CD14-positive monocyte (primary cell): Measurements from ENCODE around the gene MISP3. TPM values are rescaled to one million over a fixed set of nuclear protein-coding genes. Genes with fewer than 3 reads are reported as not detected.

ENCODE experiments used
- DNase-seq, 3 donors: peaks; one replicate each; pipeline ENCODE4 v3.0.0-alpha.2; 2011 to 2022
- H2AFZ ChIP-seq: 2 replicates; pipeline ENCODE4 v1.6.0; 2012; ENCODE audit warnings: mild to moderate bottlenecking, low read depth, low read length, inconsistent platforms; ENCODE audit not compliant: insufficient read depth, poor library complexity, severe bottlenecking
- H3K27ac ChIP-seq, 2 donors: 1 replicate in 1 of 2; 2 replicates in 1 of 2; pipeline ENCODE4 v1.5.1; 2012 to 2013; ENCODE audit warnings: low read length in 2 of 2, control low read depth in 1 of 2, inconsistent platforms in 1 of 2, low read depth in 1 of 2, mild to moderate bottlenecking in 1 of 2
- H3K27me3 ChIP-seq, 2 donors: one replicate each; pipeline versions ENCODE4 v1.6.0 to v1.6.1; 2011 to 2013; ENCODE audit warnings: low read length in 2 of 2; ENCODE audit not compliant: control insufficient read depth in 2 of 2, insufficient read depth in 2 of 2
- H3K36me3 ChIP-seq, 2 donors: replicated peaks in 1 of 2; 1 replicate in 1 of 2; 2 replicates in 1 of 2; pipeline versions ENCODE4 v1.5.1 to v1.6.1; 2012 to 2013; ENCODE audit warnings: low read length in 2 of 2, control low read depth in 1 of 2, inconsistent platforms in 1 of 2, mild to moderate bottlenecking in 1 of 2; ENCODE audit not compliant: insufficient read depth in 2 of 2, control insufficient read depth in 1 of 2
- H3K4me1 ChIP-seq, 2 donors: 1 replicate in 1 of 2; 2 replicates in 1 of 2; pipeline versions ENCODE4 v1.5.1 to v1.6.1; 2012 to 2013; ENCODE audit warnings: low read length in 2 of 2, control low read depth in 1 of 2, inconsistent platforms in 1 of 2, mild to moderate bottlenecking in 1 of 2, moderate library complexity in 1 of 2; ENCODE audit not compliant: insufficient read depth in 2 of 2, control insufficient read depth in 1 of 2
- H3K4me2 ChIP-seq: replicated peaks from 2 replicates; pipeline ENCODE3; 2012; ENCODE audit warnings: low read length, moderate library complexity, mild to moderate bottlenecking; ENCODE audit not compliant: poor library complexity, severe bottlenecking; ENCODE audit errors: extremely low read depth
- H3K4me3 ChIP-seq, 3 experiments: fragments of 200-600 bp in 1 of 3; sonication (generic) in 1 of 3; replicated peaks in 1 of 3; 1 replicate in 2 of 3; 2 replicates in 1 of 3; pipeline ENCODE4 v1.5.1; 2011 to 2013; ENCODE audit warnings: low read length in 3 of 3, mild to moderate bottlenecking in 3 of 3, control low read depth in 2 of 3, low read depth in 2 of 3, inconsistent platforms in 1 of 3, moderate library complexity in 1 of 3
- H3K79me2 ChIP-seq: 2 replicates; pipeline ENCODE4 v1.6.0; 2012; ENCODE audit warnings: mild to moderate bottlenecking, control low read depth, inconsistent platforms, low read length, moderate library complexity; ENCODE audit not compliant: insufficient read depth
- H3K9ac ChIP-seq: 2 replicates; pipeline ENCODE4 v1.6.0; 2017; ENCODE audit warnings: low read length, mild to moderate bottlenecking; ENCODE audit not compliant: insufficient read depth, poor library complexity, severe bottlenecking
- H3K9me3 ChIP-seq, 2 donors: replicated peaks in 1 of 2; 1 replicate in 1 of 2; 2 replicates in 1 of 2; pipeline versions ENCODE4 v1.5.1 to v1.6.1; 2012 to 2013; ENCODE audit warnings: low read length in 2 of 2, control low read depth in 1 of 2; ENCODE audit not compliant: control insufficient read depth in 1 of 2, insufficient read depth in 1 of 2
- H4K20me1 ChIP-seq: 2 replicates; pipeline ENCODE4 v1.6.0; 2012; ENCODE audit warnings: mild to moderate bottlenecking, low read length, control low read depth, moderate library complexity; ENCODE audit not compliant: insufficient read depth
- H3K27ac Mint-ChIP-seq, 7 donors: one replicate each; pipeline ENCODE4 v1.8.0; 2020; ENCODE audit warnings: mild to moderate bottlenecking in 7 of 7, mixed read lengths in 7 of 7, moderate library complexity in 6 of 7, inconsistent platforms in 2 of 7
- H3K27me3 Mint-ChIP-seq, 3 donors: one replicate each; pipeline ENCODE4 v1.8.0; 2021 to 2022; ENCODE audit warnings: low read depth in 3 of 3, mild to moderate bottlenecking in 3 of 3, mixed read lengths in 3 of 3, moderate library complexity in 3 of 3, inconsistent platforms in 1 of 3
- H3K36me3 Mint-ChIP-seq, 2 donors: one replicate each; pipeline ENCODE4 v1.8.0; 2020; ENCODE audit warnings: mixed read lengths in 2 of 2, inconsistent platforms in 1 of 2, mild to moderate bottlenecking in 1 of 2
- H3K4me1 Mint-ChIP-seq: one replicate; pipeline ENCODE4 v1.8.0; 2020; ENCODE audit warnings: mild to moderate bottlenecking, mixed read lengths
- H3K4me3 Mint-ChIP-seq, 2 donors: one replicate each; pipeline ENCODE4 v1.8.0; 2020; ENCODE audit warnings: mild to moderate bottlenecking in 2 of 2, mixed read lengths in 2 of 2, moderate library complexity in 1 of 2
- H3K9me3 Mint-ChIP-seq, 7 donors: one replicate each; pipeline ENCODE4 v1.8.0; 2020 to 2022; ENCODE audit warnings: mixed read lengths in 7 of 7, mild to moderate bottlenecking in 6 of 7, moderate library complexity in 6 of 7, inconsistent platforms in 2 of 7
- CTCF ChIP-seq: fragments of 200-600 bp; IDR thresholded peaks from one replicate; pipeline ENCODE4 v1.8.0; 2022; ENCODE audit warnings: antibody characterized with exemption, mild to moderate bottlenecking
- WGBS: methylation state at CpG from one replicate; pipeline ENCODE4 v1.1.5; 2013; ENCODE audit warnings: missing lambda C conversion rate; ENCODE audit not compliant: insufficient coverage; 5-methylcytosine and 5-hydroxymethylcytosine counted together
- intact Hi-C, 2 donors: fragments of 100-400 bp; cut with micrococcal nuclease; formaldehyde crosslinking; loops; one replicate each; pipeline versions ENCODE4 v1.15.0 to v1.15.1; 2023
- polyA plus RNA-seq, 3 donors: library from polyadenylated mRNA; depleted of rRNA in 1 of 3; unstranded in 2 of 3; stranded (reverse) in 1 of 3; fragments of 300-500 nt in 2 of 3; fragments of >200 nt in 1 of 3; fragmentation: Illumina TruSeq in 2 of 3; gene quantifications; 1 replicate in 2 of 3; 2 replicates in 1 of 3; pipeline ENCODE4 v1.2.3, GENCODE V29; 2012 to 2021

The MISP3 gene
- polyA plus RNA-seq, 3 donors: 0.42 to 0.77 (median 0.52) TPM

GRCh38 chr19:14089662-14090508, 17.3 kb downstream of the MISP3 start:
- peak in 2 of 3 donors; percentile 27 to 51 for DNase-seq
- peak overlapping the region; percentile 80 to 84 for H3K4me3 Mint-ChIP-seq
- H3K9ac ChIP-seq: peak overlapping the region; percentile 21
- H3K27me3 Mint-ChIP-seq: peaks cover 2 to 6% (median 5%) of the 10 kb centered on the region in 3 donors
- peak overlapping the region; percentile 38 to 72 (median 69) for H3K4me3 ChIP-seq
- TF ChIP-seq CTCF: no peak
- H3K4me2 ChIP-seq: peak overlapping the region; percentile 100
- H3K4me1 ChIP-seq: peaks cover 18 to 23% of the 10 kb centered on the region in 2 donors
- no peak overlapping the region for H3K27ac ChIP-seq
- peak overlapping the region; percentile 46 for H2AFZ ChIP-seq
- H3K9me3 Mint-ChIP-seq: peaks cover 0 to 14% (median 9%) of the 10 kb centered on the region in 7 donors
- H3K36me3 Mint-ChIP-seq: peaks cover 28 to 31% of the 10 kb centered on the region in 2 donors
- H3K9me3 ChIP-seq: peaks cover 6 to 8% of the 10 kb centered on the region in 2 donors
- H3K27me3 ChIP-seq: peaks cover 0 to 2% of the 10 kb centered on the region in 2 donors
- H4K20me1 ChIP-seq: peaks cover 41% of the 10 kb centered on the region
- under 1% methylated on average over 113 of the region's 142 CpGs for WGBS
- peaks cover 15% of the 10 kb centered on the region for H3K4me1 Mint-ChIP-seq
- intact Hi-C loops: loop anchor here in 1 of 2 donors (5.0 kb wide), 1 partner anchor 47 kb away; the partner anchor contains the start of gene ASF1B
- H3K79me2 ChIP-seq: peaks cover 7% of the 10 kb centered on the region
- peaks cover 7 to 19% of the 10 kb centered on the region in 2 donors for H3K36me3 ChIP-seq
- no peak overlapping the region for H3K27ac Mint-ChIP-seq

GRCh38 chr19:14090509-14091080, 18.0 kb downstream of the MISP3 start, which contains the start of gene SAMD1:
TSS of gene SAMD1 (minus strand) at chr19:14090751.
- H3K27me3 ChIP-seq: peaks cover 0 to 2% of the 10 kb centered on the region in 2 donors
- Mint-ChIP-seq H3K27me3 (peaks cover 0 to 6% (median 5%) of the 10 kb centered on the region in 3 donors), H3K9me3 (peaks cover 0 to 14% (median 9%) of the 10 kb centered on the region in 7 donors), H3K4me3 (peak within 1 kb of the TSS; percentile 99), H3K4me1 (peaks cover 15% of the 10 kb centered on the region), H3K27ac (peak within 1 kb of the TSS; percentile 83 to 97 (median 94)), H3K36me3 (peaks cover 28 to 29% of the 10 kb centered on the region in 2 donors)
- H3K79me2 ChIP-seq: peaks cover 7% of the 10 kb centered on the region
- peaks cover 6 to 8% of the 10 kb centered on the region in 2 donors for H3K9me3 ChIP-seq
- no peak for TF ChIP-seq CTCF
- H3K27ac ChIP-seq: peak within 1 kb of the TSS; percentile 50 to 59
- peaks cover 7 to 19% of the 10 kb centered on the region in 2 donors for H3K36me3 ChIP-seq
- no CpG with 5 or more reads among the region's 65 CpGs for WGBS
- H3K4me1 ChIP-seq: peaks cover 18 to 23% of the 10 kb centered on the region in 2 donors
- intact Hi-C loops: loop anchor here in 1 of 2 donors (5.0 kb wide), 1 partner anchor 47 kb away; the partner anchor contains the start of gene ASF1B
- peak in 2 of 3 donors; percentile 50 to 63 for DNase-seq
- H4K20me1 ChIP-seq: peaks cover 41% of the 10 kb centered on the region
- peak within 1 kb of the TSS; percentile 65 for H3K9ac ChIP-seq
- H3K4me3 ChIP-seq: peak within 1 kb of the TSS; percentile 61 to 90 (median 69)
- H2AFZ ChIP-seq: peak within 1 kb of the TSS; percentile 72
- H3K4me2 ChIP-seq: peak within 1 kb of the TSS; percentile 100
